ENCODE measurements around the gene VPS13D.

VPS13D gene

DNA sequence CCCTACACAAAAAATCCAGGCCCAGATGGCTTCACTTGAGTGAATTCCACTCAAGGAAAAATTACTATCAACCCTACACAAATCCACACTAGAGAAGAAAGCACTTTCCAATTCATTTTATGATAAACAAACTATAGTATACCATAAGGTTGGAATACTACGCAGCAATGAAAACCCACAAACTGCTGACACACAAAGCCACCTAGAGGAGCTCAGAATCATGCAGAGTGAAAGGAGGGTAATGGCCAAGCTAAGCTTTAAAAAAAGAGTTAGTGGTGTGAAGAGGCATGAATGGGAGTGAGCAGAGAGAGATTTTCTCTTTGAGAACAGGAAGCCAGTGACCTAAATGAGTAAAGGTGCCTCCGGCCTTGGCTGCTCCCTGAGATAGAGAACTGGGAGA lies 294.4 kb downstream of the VPS13D start:
- peaks cover 0 to 3% of the 10 kb centered on the region in 2 experiments for H3K4me1 ChIP-seq (ENCODE audit: control insufficient read depth in 1 of 2, insufficient read depth in 1 of 2, low read depth in 1 of 2, low read length in 1 of 2)
- TF ChIP-seq, protein P1, sequence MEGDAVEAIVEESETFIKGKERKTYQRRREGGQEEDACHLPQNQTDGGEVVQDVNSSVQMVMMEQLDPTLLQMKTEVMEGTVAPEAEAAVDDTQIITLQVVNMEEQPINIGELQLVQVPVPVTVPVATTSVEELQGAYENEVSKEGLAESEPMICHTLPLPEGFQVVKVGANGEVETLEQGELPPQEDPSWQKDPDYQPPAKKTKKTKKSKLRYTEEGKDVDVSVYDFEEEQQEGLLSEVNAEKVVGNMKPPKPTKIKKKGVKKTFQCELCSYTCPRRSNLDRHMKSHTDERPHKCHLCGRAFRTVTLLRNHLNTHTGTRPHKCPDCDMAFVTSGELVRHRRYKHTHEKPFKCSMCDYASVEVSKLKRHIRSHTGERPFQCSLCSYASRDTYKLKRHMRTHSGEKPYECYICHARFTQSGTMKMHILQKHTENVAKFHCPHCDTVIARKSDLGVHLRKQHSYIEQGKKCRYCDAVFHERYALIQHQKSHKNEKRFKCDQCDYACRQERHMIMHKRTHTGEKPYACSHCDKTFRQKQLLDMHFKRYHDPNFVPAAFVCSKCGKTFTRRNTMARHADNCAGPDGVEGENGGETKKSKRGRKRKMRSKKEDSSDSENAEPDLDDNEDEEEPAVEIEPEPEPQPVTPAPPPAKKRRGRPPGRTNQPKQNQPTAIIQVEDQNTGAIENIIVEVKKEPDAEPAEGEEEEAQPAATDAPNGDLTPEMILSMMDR (IDR thresholded peaks at IDR 0.05), result no peak

DNA sequence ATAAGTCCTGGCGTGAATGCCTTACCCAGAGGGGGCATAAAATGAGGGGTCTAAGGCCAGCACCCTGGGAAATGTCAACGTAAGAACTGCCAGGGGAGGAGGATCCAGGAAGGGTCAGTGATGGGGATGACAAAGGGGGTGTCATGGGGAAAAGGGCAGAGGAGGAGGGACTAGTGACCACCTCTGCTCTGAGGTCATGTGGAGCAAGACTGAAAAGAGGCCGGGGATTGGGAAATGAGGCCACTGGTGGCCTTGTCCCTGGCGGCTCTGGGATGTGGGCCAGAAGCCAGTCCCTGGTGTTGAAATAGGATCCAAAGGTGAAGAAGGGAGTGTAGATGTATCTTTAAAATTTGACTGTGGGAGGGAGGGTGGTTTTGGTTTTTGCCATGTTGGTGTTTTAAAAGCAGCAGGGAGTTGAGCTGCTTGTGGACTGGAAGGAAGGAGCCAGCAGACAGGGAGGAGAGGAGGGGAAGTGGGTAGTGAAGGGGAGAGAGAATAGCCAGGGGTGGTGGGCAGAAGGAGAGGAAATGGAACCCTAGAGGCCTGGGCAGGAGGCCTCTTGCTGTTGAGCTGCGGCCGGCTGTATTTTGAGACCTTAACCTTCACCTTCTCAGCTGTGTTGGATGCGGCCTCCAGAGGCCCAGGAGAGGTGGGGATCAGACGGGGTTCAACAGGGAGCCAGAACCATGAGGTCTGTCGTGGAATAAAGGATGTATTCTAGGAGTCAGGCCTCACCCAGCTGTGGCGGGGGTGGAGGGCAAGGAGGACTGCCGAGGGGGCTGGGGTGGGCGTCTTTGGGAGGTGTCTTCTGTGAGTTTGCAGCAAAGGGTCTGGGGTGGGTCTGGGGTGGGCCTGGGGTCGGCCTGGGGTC lies 295.7 kb downstream of the VPS13D start:
- no peak overlapping the region for H3K27ac ChIP-seq
- peaks cover 0 to 3% of the 10 kb centered on the region in 2 experiments for H3K4me1 ChIP-seq (ENCODE audit: control insufficient read depth in 1 of 2, insufficient read depth in 1 of 2, low read depth in 1 of 2, low read length in 1 of 2)
- TF ChIP-seq, protein P1 (IDR thresholded peaks at IDR 0.05), result no peak
- H3K4me3 ChIP-seq (ENCODE audit: low read depth in 1 of 2, low read length in 1 of 2), result no peak overlapping the region
- no peaks in the 10 kb centered on the region for H3K27me3 ChIP-seq
- H3K9me3 ChIP-seq, result no peaks in the 10 kb centered on the region
- H3K36me3 ChIP-seq, result no peaks in the 10 kb centered on the region

More for the DNA sequence above, 294.4 kb downstream of the VPS13D start:
- Histone ChIP-seq H3K36me3 (no peaks in the 10 kb centered on the region), H3K27ac (no peak overlapping the region), H3K27me3 (no peaks in the 10 kb centered on the region), H3K9me3 (no peaks in the 10 kb centered on the region), H3K4me3 (ENCODE audit: low read depth in 1 of 2, low read length in 1 of 2) (no peak overlapping the region)

DNA sequence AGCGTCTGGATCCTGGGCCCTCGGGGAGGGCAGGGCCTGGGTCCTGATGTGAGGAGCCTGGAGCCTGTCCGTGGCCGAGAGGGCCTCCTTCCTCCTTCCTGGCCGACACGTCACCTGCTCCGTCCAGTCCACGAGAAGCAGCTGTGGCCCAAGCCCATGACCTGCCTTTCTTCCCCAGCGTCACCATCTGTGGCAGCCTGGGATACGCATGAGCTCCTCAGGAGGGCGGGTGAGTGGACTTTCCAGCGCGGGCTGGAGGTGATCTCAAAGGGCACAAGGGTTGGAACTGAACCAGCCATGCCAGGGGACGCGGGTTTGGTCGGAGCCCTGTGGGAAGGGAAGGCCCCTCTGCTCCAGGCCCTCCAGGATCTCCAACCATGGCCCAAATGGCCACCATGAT lies 297.7 kb downstream of the VPS13D start:
- Histone ChIP-seq H3K4me1 (ENCODE audit: control insufficient read depth in 1 of 2, insufficient read depth in 1 of 2, low read depth in 1 of 2, low read length in 1 of 2) (peaks cover 0 to 3% of the 10 kb centered on the region in 2 experiments), H3K9me3 (no peaks in the 10 kb centered on the region), H3K4me3 (ENCODE audit: low read depth in 1 of 2, low read length in 1 of 2) (no peak overlapping the region), H3K27ac (no peak overlapping the region), H3K36me3 (no peaks in the 10 kb centered on the region), H3K27me3 (no peaks in the 10 kb centered on the region)
- TF ChIP-seq, protein P1 (IDR thresholded peaks at IDR 0.05), result no peak

DNA sequence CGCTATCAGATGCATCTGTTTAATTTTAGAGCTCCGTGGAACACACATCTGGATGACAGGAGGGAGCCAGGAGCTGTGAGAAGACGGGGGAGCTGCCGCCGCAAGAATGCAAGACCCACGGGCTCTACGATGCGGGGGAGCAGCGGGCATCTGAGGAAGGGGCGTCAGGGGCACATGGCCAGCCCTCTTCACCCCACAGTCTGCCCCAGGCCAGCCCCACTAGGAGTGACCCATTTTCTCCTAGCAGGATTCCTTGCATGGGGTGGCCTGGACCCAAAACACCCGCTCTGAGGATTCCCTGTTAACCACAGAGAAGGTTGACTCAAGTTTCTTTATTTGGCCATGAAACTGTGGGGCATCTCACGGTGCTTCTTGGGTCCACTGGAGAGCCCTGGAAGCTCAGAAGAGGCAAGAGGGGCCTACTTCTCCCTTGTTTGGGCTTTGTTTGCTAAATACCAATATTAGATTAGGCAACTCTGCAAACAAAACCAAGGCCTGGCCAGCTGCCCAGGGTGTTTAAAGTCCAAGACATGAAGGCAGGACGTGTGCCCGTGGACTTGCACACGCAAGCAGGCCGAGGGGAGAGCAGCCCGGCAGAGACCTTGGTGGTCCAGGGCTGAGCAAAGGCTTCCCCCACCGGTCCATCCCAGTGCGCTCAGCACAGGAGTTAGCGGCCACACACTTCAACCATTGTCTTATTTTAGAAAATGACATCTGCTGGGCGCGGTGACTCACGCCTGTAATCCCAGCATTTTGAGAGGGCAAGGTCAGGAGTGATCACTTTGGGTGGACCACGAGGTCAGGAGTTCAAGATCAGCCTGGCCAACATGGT lies 298.4 kb downstream of the VPS13D start:
- no peaks in the 10 kb centered on the region for H3K9me3 ChIP-seq
- H3K4me3 ChIP-seq (ENCODE audit: low read depth in 1 of 2, low read length in 1 of 2), result no peak overlapping the region
- no peak overlapping the region for H3K27ac ChIP-seq
- H3K27me3 ChIP-seq, result no peaks in the 10 kb centered on the region
- TF ChIP-seq, protein P1 (IDR thresholded peaks at IDR 0.05), result no peak
- H3K36me3 ChIP-seq, result no peaks in the 10 kb centered on the region
- peaks cover 0 to 3% of the 10 kb centered on the region in 2 experiments for H3K4me1 ChIP-seq (ENCODE audit: control insufficient read depth in 1 of 2, insufficient read depth in 1 of 2, low read depth in 1 of 2, low read length in 1 of 2)

DNA sequence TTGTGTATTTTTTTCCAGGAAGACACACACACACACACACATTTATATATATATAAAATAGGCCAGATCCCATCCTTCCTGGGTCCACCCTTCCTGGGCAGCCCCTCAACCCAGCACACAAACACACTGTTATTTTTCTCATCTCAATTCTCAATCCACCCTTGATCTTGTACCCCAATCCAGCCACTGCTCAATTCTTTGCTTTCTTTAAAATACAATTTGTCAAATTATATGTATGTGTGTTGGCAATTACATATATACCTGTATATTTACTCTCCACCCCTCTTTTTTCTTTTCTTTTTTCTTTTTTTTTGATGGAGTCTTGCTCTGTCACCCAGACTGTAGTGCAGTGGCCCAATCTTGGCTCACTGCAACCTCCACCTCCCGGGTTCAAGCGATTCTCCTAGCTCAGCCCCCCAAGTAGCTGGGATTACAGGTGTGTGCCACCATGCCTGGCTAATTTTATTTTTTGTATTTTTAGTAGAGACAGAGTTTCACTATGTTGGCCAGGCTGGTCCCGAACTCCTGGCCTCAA lies 299.9 kb downstream of the VPS13D start:
- no peaks in the 10 kb centered on the region for H3K9me3 ChIP-seq
- H3K27me3 ChIP-seq, result no peaks in the 10 kb centered on the region
- TF ChIP-seq, protein P1 (IDR thresholded peaks at IDR 0.05), result no peak
- H3K4me1 ChIP-seq (ENCODE audit: control insufficient read depth in 1 of 2, insufficient read depth in 1 of 2, low read depth in 1 of 2, low read length in 1 of 2), result peaks cover 0 to 3% of the 10 kb centered on the region in 2 experiments
- H3K4me3 ChIP-seq (ENCODE audit: low read depth in 1 of 2, low read length in 1 of 2), result no peak overlapping the region
- H3K27ac ChIP-seq, result no peak overlapping the region
- H3K36me3 ChIP-seq, result no peaks in the 10 kb centered on the region
